A673 (cell line): ENCODE results near the gene LENEP. TPM values are rescaled to one million over a fixed set of nuclear protein-coding genes. Genes with fewer than 3 reads are reported as not detected.

Source experiments
- BruUV-seq: library from RNA; stranded (reverse); fragments of 400-500 nt; replicated peaks from 2 replicates; lab custom pipeline; 2021; lab: Mats Ljungman, UMichigan
- CTCF ChIA-PET: fragments of 300-600 bp; sonication (Branson Sonifier 250); formaldehyde crosslinking; loops from one replicate; lab custom pipeline; 2022; ENCODE audit warnings: antibody characterized with exemption; lab: Charles Lee
- POLR2A ChIA-PET: fragments of 300-600 bp; sonication (Branson Sonifier 250); formaldehyde crosslinking; loops from one replicate; lab custom pipeline; 2022; ENCODE audit warnings: antibody characterized with exemption; ENCODE audit not compliant: low non-redundant PET; lab: Charles Lee
- DNase-seq: peaks from one replicate; pipeline ENCODE4 v3.0.0-alpha.2; 2015; ENCODE audit warnings: low spot score
- H3K27ac ChIP-seq: fragments of 200-600 bp; sonication (generic); 2 replicates; pipeline ENCODE4 v1.5.1; 2016; ENCODE audit warnings: mixed run types, low read depth, mild to moderate bottlenecking, mixed read lengths, antibody characterized with exemption, low read length; ENCODE audit not compliant: poor library complexity, severe bottlenecking
- H3K27me3 ChIP-seq: fragments of 200-600 bp; sonication (generic); replicated peaks from 2 replicates; pipeline ENCODE4 v1.6.1; 2017; ENCODE audit warnings: mixed run types, low read depth, mild to moderate bottlenecking, mixed read lengths, antibody characterized with exemption, low read length; ENCODE audit not compliant: insufficient read depth, poor library complexity
- H3K36me3 ChIP-seq: fragments of 200-600 bp; sonication (generic); 2 replicates; pipeline ENCODE4 v1.6.1; 2016; ENCODE audit warnings: mixed run types, mild to moderate bottlenecking, mixed read lengths, antibody characterized with exemption, low read length; ENCODE audit not compliant: insufficient read depth, poor library complexity, severe bottlenecking
- H3K4me1 ChIP-seq: fragments of 200-600 bp; sonication (generic); 2 replicates; pipeline ENCODE4 v1.6.1; 2017; ENCODE audit warnings: mixed run types, mild to moderate bottlenecking, mixed read lengths, antibody characterized with exemption, low read length; ENCODE audit not compliant: insufficient read depth, poor library complexity, severe bottlenecking
- H3K4me3 ChIP-seq: fragments of 200-600 bp; sonication (generic); 2 replicates; pipeline ENCODE4 v1.5.1; 2016; ENCODE audit warnings: low read depth, mixed run types, mild to moderate bottlenecking, mixed read lengths, low read length; ENCODE audit not compliant: poor library complexity, severe bottlenecking
- H3K9me3 ChIP-seq: fragments of 200-600 bp; sonication (generic); 2 replicates; pipeline ENCODE4 v1.6.1; 2016; ENCODE audit warnings: mixed run types, low read depth, mild to moderate bottlenecking, mixed read lengths, antibody characterized with exemption, low read length; ENCODE audit not compliant: poor library complexity, severe bottlenecking
- EZH2 ChIP-seq: fragments of 200-600 bp; sonication (generic); IDR thresholded peaks from 2 replicates; pipeline ENCODE4 v1.6.1; 2017; ENCODE audit warnings: borderline replicate concordance, low read depth, mild to moderate bottlenecking, mixed read lengths, antibody characterized with exemption, low read length; ENCODE audit not compliant: poor library complexity, severe bottlenecking
- intact Hi-C: fragments of 100-400 bp; cut with micrococcal nuclease; formaldehyde crosslinking; loops from one replicate; pipeline ENCODE4 v1.10.0; 2022; ENCODE audit not compliant: unreplicated experiment
- total RNA-seq: library from RNA; stranded (reverse); gene quantifications from 2 replicates; pipeline ENCODE4 v1.2.3, GENCODE V29; 2021
- TF ChIP-seq, protein P1 (sequence below): fragments of 300-800, 200-600 bp; sonication (generic); conservative IDR thresholded peaks from 2 replicates; pipeline ENCODE4 v1.5.1; 2017; ENCODE audit warnings: low read depth, mild to moderate bottlenecking, antibody characterized with exemption, low read length, moderate library complexity, mixed read lengths

The LENEP gene
- total RNA-seq, 1 experiment from 2014 or later: 1.4 TPM

DNA sequence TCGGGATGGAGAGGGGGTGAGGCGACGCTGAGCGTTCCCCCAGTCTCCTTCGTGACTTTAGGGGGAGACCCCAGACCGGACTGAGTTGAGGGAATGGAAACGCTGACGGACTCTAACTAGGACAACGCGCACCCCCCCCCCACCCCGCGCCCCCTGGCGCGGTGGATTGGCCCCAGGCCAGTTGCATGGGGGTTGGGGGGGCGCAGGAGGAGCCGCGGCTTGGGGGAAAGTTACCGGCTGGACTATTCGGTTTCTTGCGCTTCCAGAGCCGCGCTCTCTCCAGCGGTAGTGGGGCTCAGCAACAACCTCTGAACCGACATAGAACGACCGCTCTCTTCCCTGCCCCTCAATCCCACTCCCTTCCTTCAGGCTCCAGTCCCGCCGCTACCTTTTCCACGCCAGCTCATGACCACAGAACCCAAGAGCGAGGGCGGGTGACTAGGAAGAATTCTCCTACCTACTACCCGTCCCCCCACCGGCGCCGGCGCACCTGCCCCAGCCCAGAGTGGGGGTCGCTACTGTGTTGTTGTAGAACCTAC lies 9.9 kb downstream of the LENEP start:
- H3K27ac ChIP-seq: peak overlapping the region; percentile 89
- H3K36me3 ChIP-seq: no peaks in the 10 kb centered on the region
- H3K4me3 ChIP-seq: peak overlapping the region; percentile 70
- CTCF ChIA-PET: interaction anchor here (0.7 to 1.0 kb wide), 2 partner anchors 13 to 14 kb away, joined by 3 to 4 read pairs; no protein-coding TSS in a partner anchor
- no TSS peak for BruUV-seq
- intact Hi-C loops: loop anchor here (5.0 kb wide), 2 partner anchors 79 to 446 kb away; partner anchors contain the start of gene UBE2Q1
- TF ChIP-seq, protein P1, sequence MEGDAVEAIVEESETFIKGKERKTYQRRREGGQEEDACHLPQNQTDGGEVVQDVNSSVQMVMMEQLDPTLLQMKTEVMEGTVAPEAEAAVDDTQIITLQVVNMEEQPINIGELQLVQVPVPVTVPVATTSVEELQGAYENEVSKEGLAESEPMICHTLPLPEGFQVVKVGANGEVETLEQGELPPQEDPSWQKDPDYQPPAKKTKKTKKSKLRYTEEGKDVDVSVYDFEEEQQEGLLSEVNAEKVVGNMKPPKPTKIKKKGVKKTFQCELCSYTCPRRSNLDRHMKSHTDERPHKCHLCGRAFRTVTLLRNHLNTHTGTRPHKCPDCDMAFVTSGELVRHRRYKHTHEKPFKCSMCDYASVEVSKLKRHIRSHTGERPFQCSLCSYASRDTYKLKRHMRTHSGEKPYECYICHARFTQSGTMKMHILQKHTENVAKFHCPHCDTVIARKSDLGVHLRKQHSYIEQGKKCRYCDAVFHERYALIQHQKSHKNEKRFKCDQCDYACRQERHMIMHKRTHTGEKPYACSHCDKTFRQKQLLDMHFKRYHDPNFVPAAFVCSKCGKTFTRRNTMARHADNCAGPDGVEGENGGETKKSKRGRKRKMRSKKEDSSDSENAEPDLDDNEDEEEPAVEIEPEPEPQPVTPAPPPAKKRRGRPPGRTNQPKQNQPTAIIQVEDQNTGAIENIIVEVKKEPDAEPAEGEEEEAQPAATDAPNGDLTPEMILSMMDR: no peak
- no peak for TF ChIP-seq EZH2
- no peaks in the 10 kb centered on the region for H3K9me3 ChIP-seq
- H3K27me3 ChIP-seq: no peaks in the 10 kb centered on the region
- peaks cover 20% of the 10 kb centered on the region for H3K4me1 ChIP-seq
- peak; percentile 41 for DNase-seq
- POLR2A ChIA-PET: interaction anchor here (0.7 kb wide), 1 partner anchor 274 kb away, joined by 9 read pairs; the partner anchor contains the start of gene HCN3

DNA sequence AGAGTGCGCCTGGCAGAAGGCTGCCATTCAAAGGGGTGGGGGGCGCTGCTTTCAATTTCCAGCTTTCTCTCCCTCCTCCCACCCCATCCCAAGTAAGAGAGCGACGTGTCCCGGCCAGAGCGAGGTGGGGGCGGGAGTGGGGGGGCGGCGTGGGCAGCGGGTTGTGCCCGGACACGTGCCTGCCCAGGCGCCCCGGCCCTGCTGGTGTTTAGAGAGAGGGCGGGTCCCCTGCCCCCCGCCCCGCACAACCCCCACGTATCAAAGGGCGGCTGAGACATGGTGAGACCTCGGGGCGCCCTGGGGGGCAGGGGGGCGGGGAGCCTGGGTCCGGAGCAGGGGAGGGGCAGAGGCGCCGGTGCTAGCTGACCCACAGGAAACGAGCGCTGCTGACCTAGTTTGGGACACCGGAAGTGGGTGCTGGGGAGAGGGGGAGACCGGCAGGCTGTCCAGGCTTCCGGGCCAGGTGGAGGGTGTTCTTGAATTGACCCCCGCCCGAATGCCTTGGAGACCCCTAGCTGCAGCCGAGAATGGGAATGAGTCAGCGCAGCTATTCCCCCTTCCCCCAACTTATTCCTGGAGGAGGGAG lies 10.5 kb downstream of the LENEP start:
- Histone ChIP-seq H3K4me3 (peak overlapping the region; percentile 70), H3K27me3 (no peaks in the 10 kb centered on the region), H3K27ac (peak overlapping the region; percentile 89), H3K4me1 (peaks cover 20% of the 10 kb centered on the region), H3K36me3 (no peaks in the 10 kb centered on the region), H3K9me3 (no peaks in the 10 kb centered on the region)
- peak; percentile 45 for DNase-seq
- CTCF ChIA-PET: interaction anchor here (0.6 to 1.0 kb wide), 2 partner anchors 14 to 21 kb away, joined by 3 read pairs; no protein-coding TSS in a partner anchor
- POLR2A ChIA-PET: interaction anchor here (0.7 to 1.3 kb wide), 2 partner anchors 13 to 273 kb away, joined by 4 to 9 read pairs; partner anchors contain the start of gene HCN3
- TF ChIP-seq, protein P1: no peak
- TF ChIP-seq EZH2: no peak
- no TSS peak for BruUV-seq
- intact Hi-C loops: loop anchor here (5.0 kb wide), 2 partner anchors 78 to 447 kb away; partner anchors contain the start of gene UBE2Q1

GRCh38 chr1:155004352-155005075 lies 11.1 kb downstream of the LENEP start:
- Histone ChIP-seq H3K36me3 (no peaks in the 10 kb centered on the region), H3K4me3 (peak overlapping the region; percentile 70), H3K27ac (peak overlapping the region; percentile 89), H3K9me3 (no peaks in the 10 kb centered on the region), H3K4me1 (peaks cover 20% of the 10 kb centered on the region), H3K27me3 (no peaks in the 10 kb centered on the region)
- no TSS peak for BruUV-seq
- POLR2A ChIA-PET: interaction anchor here (1.3 kb wide), 1 partner anchor 13 kb away, joined by 4 read pairs; no protein-coding TSS in a partner anchor
- peak; percentile 39 for DNase-seq
- TF ChIP-seq EZH2: no peak
- TF ChIP-seq, protein P1: no peak
- CTCF ChIA-PET: interaction anchor here (0.6 to 1.0 kb wide), 3 partner anchors 13 to 21 kb away, joined by 3 to 9 read pairs (median 3); no protein-coding TSS in a partner anchor
- intact Hi-C loops: loop anchor here (5.0 kb wide), 2 partner anchors 78 to 447 kb away; partner anchors contain the start of gene UBE2Q1
